Inferior parietal cortex (tissue), 1 donor: ENCODE results near the gene GLIPR1L1.
A peak's percentile ranks its signal among the peaks of the same experiment; 100 is the strongest.

Source experiments
- DNase-seq: peaks from one replicate; pipeline ENCODE4 v3.0.0-alpha.2; 2016; ENCODE audit errors: extremely low spot score

The GLIPR1L1 gene

GRCh38 chr12:75350413-75350812, 15.9 kb downstream of the GLIPR1L1 start:
- no peak for DNase-seq

- no peak for DNase-seq
Observed at GRCh38 chr12:75354011-75354410, 19.5 kb downstream of the GLIPR1L1 start.

GRCh38 chr12:75360920-75361319, 26.4 kb downstream of the GLIPR1L1 start:
- no peak for DNase-seq

GRCh38 chr12:75361408-75361807, 26.9 kb downstream of the GLIPR1L1 start:
- DNase-seq: no peak

- DNase-seq: no peak
Observed at GRCh38 chr12:75364919-75365318, 30.4 kb downstream of the GLIPR1L1 start.

- no peak for DNase-seq
Observed at GRCh38 chr12:75366629-75367028, 32.2 kb downstream of the GLIPR1L1 start.

- DNase-seq: no peak
Observed at GRCh38 chr12:75374971-75375370, 40.5 kb downstream of the GLIPR1L1 start.

GRCh38 chr12:75378354-75378753, 43.9 kb downstream of the GLIPR1L1 start:
- peak; percentile 33 for DNase-seq

- DNase-seq: no peak
Observed at GRCh38 chr12:75389061-75389460, 54.6 kb downstream of the GLIPR1L1 start.

- no peak for DNase-seq
Observed at GRCh38 chr12:75389706-75390105, 55.2 kb downstream of the GLIPR1L1 start.

- peak; percentile 40 for DNase-seq
Observed at GRCh38 chr12:75390156-75390898, 55.9 kb downstream of the GLIPR1L1 start.

GRCh38 chr12:75390899-75391538, 56.5 kb downstream of the GLIPR1L1 start, which contains the start of gene GLIPR1L2:
Gene GLIPR1L2, plus strand, starts transcription at chr12:75391089. Its CDS starts 28 bp downstream, at chr12:75391117.
- DNase-seq: peak; percentile 98

GRCh38 chr12:75404231-75404630, 69.8 kb downstream of the GLIPR1L1 start:
- no peak for DNase-seq

- no peak for DNase-seq
Observed at GRCh38 chr12:75407683-75408082, 73.2 kb downstream of the GLIPR1L1 start.

- DNase-seq: no peak
Observed at GRCh38 chr12:75409830-75410229, 75.4 kb downstream of the GLIPR1L1 start.

GRCh38 chr12:75414671-75415070, 80.2 kb downstream of the GLIPR1L1 start:
- DNase-seq: no peak

GRCh38 chr12:75419841-75420240, 85.4 kb downstream of the GLIPR1L1 start:
- no peak for DNase-seq
